Measurements from ENCODE around the gene TOMM7.
"Not testable (repeated sequence)": the region's sequence is repeated elsewhere in the genome, so short reads cannot be mapped to it uniquely, and the experiment has no call there.

TOMM7 gene

GRCh38 chr7:22814261-22815208 lies 8.1 kb downstream of the TOMM7 start:
- DNase-seq: no peak

- DNase-seq: no peak
Measured at GRCh38 chr7:22812353-22812752, 10.3 kb downstream of the TOMM7 start.

- no peak for DNase-seq
Measured at GRCh38 chr7:22811746-22812280, 10.8 kb downstream of the TOMM7 start.

- no peak for DNase-seq
Measured at GRCh38 chr7:22810843-22811242, 11.8 kb downstream of the TOMM7 start.

GRCh38 chr7:22809902-22810642 lies 12.6 kb downstream of the TOMM7 start:
- no peak for DNase-seq

- no peak for DNase-seq
Measured at GRCh38 chr7:22808140-22808539, 14.5 kb downstream of the TOMM7 start.

- DNase-seq: no peak
Measured at GRCh38 chr7:22806752-22807151, 15.9 kb downstream of the TOMM7 start.

- DNase-seq: no peak
Measured at GRCh38 chr7:22805227-22805626, 17.4 kb downstream of the TOMM7 start.

- DNase-seq: not testable (repeated sequence)
Measured at GRCh38 chr7:22802831-22803230, 19.8 kb downstream of the TOMM7 start.

GRCh38 chr7:22802426-22802825 lies 20.2 kb downstream of the TOMM7 start:
- no peak for DNase-seq

GRCh38 chr7:22801912-22802311 lies 20.7 kb downstream of the TOMM7 start:
- DNase-seq: no peak

GRCh38 chr7:22799633-22800032 lies 23.0 kb downstream of the TOMM7 start:
- DNase-seq: no peak

- DNase-seq: no peak
Measured at GRCh38 chr7:22793593-22794462, 28.8 kb downstream of the TOMM7 start.

- DNase-seq: no peak
Measured at GRCh38 chr7:22791204-22792158, 31.2 kb downstream of the TOMM7 start.

GRCh38 chr7:22790640-22791039 lies 32.0 kb downstream of the TOMM7 start:
- not testable (repeated sequence) for DNase-seq

GRCh38 chr7:22787951-22788350 lies 34.7 kb downstream of the TOMM7 start:
- no peak for DNase-seq

GRCh38 chr7:22786290-22786932 lies 36.2 kb downstream of the TOMM7 start:
- no peak for DNase-seq

- DNase-seq: no peak
Measured at GRCh38 chr7:22784346-22784745, 38.3 kb downstream of the TOMM7 start.

- DNase-seq: no peak
Measured at GRCh38 chr7:22783421-22783820, 39.2 kb downstream of the TOMM7 start.

GRCh38 chr7:22782616-22783232 lies 39.9 kb downstream of the TOMM7 start:
- DNase-seq: peak; percentile 60
